ENCODE measurements around the gene DENND1A. TPM values are rescaled to one million over a fixed set of nuclear protein-coding genes. Genes with fewer than 3 reads are reported as not detected.

Gene DENND1A
- total and polyA plus RNA-seq, 4 donors: 7.9 to 22.0 (median 13.9) TPM

DNA sequence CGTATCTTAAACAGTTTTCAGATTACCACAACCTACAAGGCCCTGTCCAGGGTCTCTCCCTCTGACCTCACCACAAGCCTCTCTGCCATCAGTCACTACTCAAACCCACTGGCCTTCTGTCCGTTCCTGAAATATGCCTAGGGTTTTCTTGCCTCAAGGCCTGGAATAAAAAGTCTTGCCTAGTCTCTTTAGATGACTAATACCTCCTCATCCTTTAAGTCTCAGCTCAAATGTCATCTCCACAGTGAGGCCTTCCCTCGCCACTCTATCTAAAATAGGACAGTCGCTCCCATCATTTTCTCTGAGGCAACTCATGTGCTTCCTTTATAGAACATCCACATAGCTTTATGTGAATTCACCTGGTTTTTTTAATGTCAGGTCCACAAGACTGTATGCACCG is 5.2 kb downstream of the DENND1A start:
- DNase-seq (ENCODE audit: low spot score): no peak
- no peaks in the 10 kb centered on the region for H3K36me3 ChIP-seq (ENCODE audit: control insufficient read depth in 4 of 4, insufficient read depth in 3 of 4, low read depth in 1 of 4, low read length in 3 of 4)
- H3K27ac ChIP-seq (ENCODE audit: low read depth in 1 of 2, low read length in 2 of 2): no peak overlapping the region
- peaks cover 11 to 58% (median 43%) of the 10 kb centered on the region in 4 donors for H3K4me1 ChIP-seq (ENCODE audit: control insufficient read depth in 4 of 4, insufficient read depth in 4 of 4, low read length in 3 of 4)
- no peaks in the 10 kb centered on the region for H3K9me3 ChIP-seq (ENCODE audit: control insufficient read depth in 4 of 4, low read length in 3 of 4)
- H3K27me3 ChIP-seq (ENCODE audit: control insufficient read depth in 4 of 4, insufficient read depth in 4 of 4, low read length in 3 of 4): no peaks in the 10 kb centered on the region
- TF ChIP-seq FOXA1 (IDR thresholded peaks at IDR 0.05) (no peak), JUND (IDR thresholded peaks at IDR 0.05) (no peak), YY1 (IDR thresholded peaks at IDR 0.05) (no peak), SP1 (IDR thresholded peaks at IDR 0.05) (no peak), EGR1 (IDR thresholded peaks at IDR 0.05; ENCODE audit: low read depth in 2 of 2) (no peak), HNF4G (IDR thresholded peaks at IDR 0.05) (no peak), RAD21 (IDR thresholded peaks at IDR 0.05) (no peak)
- TF ChIP-seq, protein P1, sequence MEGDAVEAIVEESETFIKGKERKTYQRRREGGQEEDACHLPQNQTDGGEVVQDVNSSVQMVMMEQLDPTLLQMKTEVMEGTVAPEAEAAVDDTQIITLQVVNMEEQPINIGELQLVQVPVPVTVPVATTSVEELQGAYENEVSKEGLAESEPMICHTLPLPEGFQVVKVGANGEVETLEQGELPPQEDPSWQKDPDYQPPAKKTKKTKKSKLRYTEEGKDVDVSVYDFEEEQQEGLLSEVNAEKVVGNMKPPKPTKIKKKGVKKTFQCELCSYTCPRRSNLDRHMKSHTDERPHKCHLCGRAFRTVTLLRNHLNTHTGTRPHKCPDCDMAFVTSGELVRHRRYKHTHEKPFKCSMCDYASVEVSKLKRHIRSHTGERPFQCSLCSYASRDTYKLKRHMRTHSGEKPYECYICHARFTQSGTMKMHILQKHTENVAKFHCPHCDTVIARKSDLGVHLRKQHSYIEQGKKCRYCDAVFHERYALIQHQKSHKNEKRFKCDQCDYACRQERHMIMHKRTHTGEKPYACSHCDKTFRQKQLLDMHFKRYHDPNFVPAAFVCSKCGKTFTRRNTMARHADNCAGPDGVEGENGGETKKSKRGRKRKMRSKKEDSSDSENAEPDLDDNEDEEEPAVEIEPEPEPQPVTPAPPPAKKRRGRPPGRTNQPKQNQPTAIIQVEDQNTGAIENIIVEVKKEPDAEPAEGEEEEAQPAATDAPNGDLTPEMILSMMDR (IDR thresholded peaks at IDR 0.05; ENCODE audit: low read depth, low read length, missing input control): no peak
- WGBS: 98% methylated on average over 5 of the region's 5 CpGs
- no peak overlapping the region for H3K4me3 ChIP-seq (ENCODE audit: low read depth in 1 of 3, low read length in 3 of 3)
- no peak overlapping the region for H3K9ac ChIP-seq (ENCODE audit: low read depth in 1 of 2, low read length in 2 of 2)

DNA sequence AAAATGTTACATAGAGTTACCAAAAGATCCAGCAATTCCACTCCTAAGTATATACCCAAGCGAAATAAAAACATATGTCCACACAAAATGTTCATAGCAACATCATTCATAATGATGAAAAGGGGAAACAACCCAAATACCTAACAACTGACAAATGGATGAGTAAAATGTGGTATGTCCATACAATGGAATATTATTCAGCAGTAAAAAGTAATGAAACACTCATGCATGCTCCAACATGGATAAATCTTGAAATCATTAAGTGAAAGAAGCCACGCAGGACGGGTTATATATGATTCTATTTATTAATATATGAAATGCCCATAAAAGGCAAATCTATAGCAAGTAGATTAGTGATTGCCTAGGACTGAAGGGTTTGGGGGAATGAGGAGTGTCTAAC is 6.0 kb downstream of the DENND1A start:
- TF ChIP-seq EGR1 (IDR thresholded peaks at IDR 0.05; ENCODE audit: low read depth in 2 of 2): no peak
- no peak for TF ChIP-seq GABPA (IDR thresholded peaks at IDR 0.05 in 1 of 2, conservative IDR thresholded peaks at IDR 0.05 in 1 of 2)
- TF ChIP-seq, protein P2, sequence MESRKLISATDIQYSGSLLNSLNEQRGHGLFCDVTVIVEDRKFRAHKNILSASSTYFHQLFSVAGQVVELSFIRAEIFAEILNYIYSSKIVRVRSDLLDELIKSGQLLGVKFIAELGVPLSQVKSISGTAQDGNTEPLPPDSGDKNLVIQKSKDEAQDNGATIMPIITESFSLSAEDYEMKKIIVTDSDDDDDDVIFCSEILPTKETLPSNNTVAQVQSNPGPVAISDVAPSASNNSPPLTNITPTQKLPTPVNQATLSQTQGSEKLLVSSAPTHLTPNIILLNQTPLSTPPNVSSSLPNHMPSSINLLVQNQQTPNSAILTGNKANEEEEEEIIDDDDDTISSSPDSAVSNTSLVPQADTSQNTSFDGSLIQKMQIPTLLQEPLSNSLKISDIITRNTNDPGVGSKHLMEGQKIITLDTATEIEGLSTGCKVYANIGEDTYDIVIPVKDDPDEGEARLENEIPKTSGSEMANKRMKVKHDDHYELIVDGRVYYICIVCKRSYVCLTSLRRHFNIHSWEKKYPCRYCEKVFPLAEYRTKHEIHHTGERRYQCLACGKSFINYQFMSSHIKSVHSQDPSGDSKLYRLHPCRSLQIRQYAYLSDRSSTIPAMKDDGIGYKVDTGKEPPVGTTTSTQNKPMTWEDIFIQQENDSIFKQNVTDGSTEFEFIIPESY (IDR thresholded peaks at IDR 0.05): no peak
- TF ChIP-seq TAF1 (conservative IDR thresholded peaks at IDR 0.05): no peak
- TF ChIP-seq HNF4G (IDR thresholded peaks at IDR 0.05): no peak
- TF ChIP-seq, protein P3, sequence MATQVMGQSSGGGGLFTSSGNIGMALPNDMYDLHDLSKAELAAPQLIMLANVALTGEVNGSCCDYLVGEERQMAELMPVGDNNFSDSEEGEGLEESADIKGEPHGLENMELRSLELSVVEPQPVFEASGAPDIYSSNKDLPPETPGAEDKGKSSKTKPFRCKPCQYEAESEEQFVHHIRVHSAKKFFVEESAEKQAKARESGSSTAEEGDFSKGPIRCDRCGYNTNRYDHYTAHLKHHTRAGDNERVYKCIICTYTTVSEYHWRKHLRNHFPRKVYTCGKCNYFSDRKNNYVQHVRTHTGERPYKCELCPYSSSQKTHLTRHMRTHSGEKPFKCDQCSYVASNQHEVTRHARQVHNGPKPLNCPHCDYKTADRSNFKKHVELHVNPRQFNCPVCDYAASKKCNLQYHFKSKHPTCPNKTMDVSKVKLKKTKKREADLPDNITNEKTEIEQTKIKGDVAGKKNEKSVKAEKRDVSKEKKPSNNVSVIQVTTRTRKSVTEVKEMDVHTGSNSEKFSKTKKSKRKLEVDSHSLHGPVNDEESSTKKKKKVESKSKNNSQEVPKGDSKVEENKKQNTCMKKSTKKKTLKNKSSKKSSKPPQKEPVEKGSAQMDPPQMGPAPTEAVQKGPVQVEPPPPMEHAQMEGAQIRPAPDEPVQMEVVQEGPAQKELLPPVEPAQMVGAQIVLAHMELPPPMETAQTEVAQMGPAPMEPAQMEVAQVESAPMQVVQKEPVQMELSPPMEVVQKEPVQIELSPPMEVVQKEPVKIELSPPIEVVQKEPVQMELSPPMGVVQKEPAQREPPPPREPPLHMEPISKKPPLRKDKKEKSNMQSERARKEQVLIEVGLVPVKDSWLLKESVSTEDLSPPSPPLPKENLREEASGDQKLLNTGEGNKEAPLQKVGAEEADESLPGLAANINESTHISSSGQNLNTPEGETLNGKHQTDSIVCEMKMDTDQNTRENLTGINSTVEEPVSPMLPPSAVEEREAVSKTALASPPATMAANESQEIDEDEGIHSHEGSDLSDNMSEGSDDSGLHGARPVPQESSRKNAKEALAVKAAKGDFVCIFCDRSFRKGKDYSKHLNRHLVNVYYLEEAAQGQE (IDR thresholded peaks at IDR 0.05): no peak
- no peak for TF ChIP-seq JUND (IDR thresholded peaks at IDR 0.05)
- no peak for TF ChIP-seq SP1 (IDR thresholded peaks at IDR 0.05)
- TF ChIP-seq, protein P4, sequence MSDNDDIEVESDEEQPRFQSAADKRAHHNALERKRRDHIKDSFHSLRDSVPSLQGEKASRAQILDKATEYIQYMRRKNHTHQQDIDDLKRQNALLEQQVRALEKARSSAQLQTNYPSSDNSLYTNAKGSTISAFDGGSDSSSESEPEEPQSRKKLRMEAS (IDR thresholded peaks at IDR 0.05): no peak
- TF ChIP-seq, protein P5, sequence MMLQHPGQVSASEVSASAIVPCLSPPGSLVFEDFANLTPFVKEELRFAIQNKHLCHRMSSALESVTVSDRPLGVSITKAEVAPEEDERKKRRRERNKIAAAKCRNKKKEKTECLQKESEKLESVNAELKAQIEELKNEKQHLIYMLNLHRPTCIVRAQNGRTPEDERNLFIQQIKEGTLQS (IDR thresholded peaks at IDR 0.05): no peak
- no peaks in the 10 kb centered on the region for H3K36me3 ChIP-seq (ENCODE audit: control insufficient read depth in 4 of 4, insufficient read depth in 3 of 4, low read depth in 1 of 4, low read length in 3 of 4)
- H3K27ac ChIP-seq (ENCODE audit: low read depth in 1 of 2, low read length in 2 of 2): no peak overlapping the region
- no peaks in the 10 kb centered on the region for H3K27me3 ChIP-seq (ENCODE audit: control insufficient read depth in 4 of 4, insufficient read depth in 4 of 4, low read length in 3 of 4)
- no peaks in the 10 kb centered on the region for H3K9me3 ChIP-seq (ENCODE audit: control insufficient read depth in 4 of 4, low read length in 3 of 4)
- peaks cover 11 to 56% (median 40%) of the 10 kb centered on the region in 4 donors for H3K4me1 ChIP-seq (ENCODE audit: control insufficient read depth in 4 of 4, insufficient read depth in 4 of 4, low read length in 3 of 4)
- no peak overlapping the region for H3K9ac ChIP-seq (ENCODE audit: low read depth in 1 of 2, low read length in 2 of 2)
- DNase-seq (ENCODE audit: low spot score): no peak
- no peak overlapping the region for H3K4me3 ChIP-seq (ENCODE audit: low read depth in 1 of 3, low read length in 3 of 3)
- WGBS: 98% methylated on average over 3 of the region's 3 CpGs
